K562 (cell line): ENCODE measurements around the gene ERP44. TPM values are rescaled to one million over a fixed set of nuclear protein-coding genes. Genes with fewer than 3 reads are reported as not detected.
A peak's percentile ranks its signal among the peaks of the same experiment; 100 is the strongest.

Source experiments
- CEBPB ChIP-seq: fragments of 450-650 bp; IDR thresholded peaks from 2 replicates; pipeline ENCODE4 v1.6.1; 2016; ENCODE audit warnings: missing genetic modification characterization, missing compliant biosample characterization
- EGR1 ChIP-seq: fragments of 450-650 bp; conservative IDR thresholded peaks from 2 replicates; pipeline ENCODE4 v1.6.1; 2017; ENCODE audit warnings: mild to moderate bottlenecking
- ETS2 ChIP-seq: IDR thresholded peaks from 2 replicates; pipeline ENCODE4 v1.6.1; 2016; ENCODE audit warnings: borderline replicate concordance, missing genetic modification characterization, mild to moderate bottlenecking, moderate library complexity, missing compliant biosample characterization; ENCODE audit not compliant: poor library complexity, severe bottlenecking
- FOXK2 ChIP-seq, 2 experiments: fragments of 450-650 bp; IDR thresholded peaks in 1 of 2; conservative IDR thresholded peaks in 1 of 2; 2 replicates each; pipeline ENCODE4 v1.6.1; 2016; ENCODE audit warnings: low read depth in 2 of 2, mild to moderate bottlenecking in 1 of 2
- HNRNPLL ChIP-seq: fragments of 200-400 bp; formaldehyde crosslinking; IDR thresholded peaks from 2 replicates; pipeline ENCODE4 v1.6.1; 2017; ENCODE audit warnings: low read length, low read depth, mild to moderate bottlenecking; ENCODE audit not compliant: poor library complexity, severe bottlenecking
- MYBL2 ChIP-seq, 2 experiments: fragments of 450-650 bp in 1 of 2; sonication (generic) in 1 of 2; formaldehyde crosslinking in 1 of 2; IDR thresholded peaks; 2 replicates each; pipeline versions ENCODE4 v1.6.1 to v1.8.1; 2017 to 2022; ENCODE audit warnings: borderline replicate concordance in 1 of 2, inconsistent platforms in 1 of 2, low read depth in 1 of 2, mild to moderate bottlenecking in 1 of 2, missing genetic modification reagents in 1 of 2, moderate library complexity in 1 of 2
- NFIC ChIP-seq: fragments of 450-650 bp; IDR thresholded peaks from 2 replicates; pipeline ENCODE4 v1.6.1; 2017; ENCODE audit warnings: mild to moderate bottlenecking, inconsistent platforms
- NR4A1 ChIP-seq, 2 experiments: fragments of 250-450 bp in 1 of 2; fragments of 450-650 bp in 1 of 2; sonication (Bioruptor Pico) in 1 of 2; IDR thresholded peaks; 2 replicates each; pipeline versions ENCODE4 v1.4.0 to v1.6.1; 2016 to 2020; ENCODE audit warnings: mild to moderate bottlenecking in 2 of 2, missing compliant biosample characterization in 1 of 2, missing genetic modification characterization in 1 of 2, moderate library complexity in 1 of 2
- SIN3B ChIP-seq: fragments of 450-650 bp; IDR thresholded peaks from 2 replicates; pipeline ENCODE4 v1.6.1; 2017; ENCODE audit warnings: low read depth, mild to moderate bottlenecking, moderate library complexity
- SMAD3 ChIP-seq: fragments of 450-650 bp; formaldehyde crosslinking; conservative IDR thresholded peaks from 2 replicates; pipeline ENCODE4 v1.4.0; 2020; ENCODE audit warnings: mild to moderate bottlenecking
- TAF1 ChIP-seq: IDR thresholded peaks from 2 replicates; pipeline ENCODE4 v1.6.1; 2011; ENCODE audit warnings: mild to moderate bottlenecking, low read length, moderate library complexity; ENCODE audit not compliant: insufficient read depth, control insufficient read depth, severe bottlenecking; ENCODE audit errors: extremely low read depth
- TBL1XR1 ChIP-seq, 2 experiments: IDR thresholded peaks; 2 replicates each; pipeline ENCODE4 v1.6.1; 2012; ENCODE audit warnings: improper control_type of control experiment in 2 of 2, low read length in 2 of 2, mild to moderate bottlenecking in 1 of 2
- TFE3 ChIP-seq: fragments of 450-650 bp; formaldehyde crosslinking; IDR thresholded peaks from 2 replicates; pipeline ENCODE4 v1.4.0; 2020; ENCODE audit warnings: mild to moderate bottlenecking, mixed read lengths
- ZNF12 ChIP-seq: sonication (generic); formaldehyde crosslinking; IDR thresholded peaks from 2 replicates; pipeline ENCODE4 v1.4.0; 2020; ENCODE audit warnings: mild to moderate bottlenecking, missing genetic modification reagents
- ZNF384 ChIP-seq: IDR thresholded peaks from 2 replicates; pipeline ENCODE4 v1.6.1; 2012; ENCODE audit warnings: low read depth, low read length, improper control_type of control experiment
- polyA plus RNA-seq, 8 experiments: library from polyadenylated mRNA; depleted of rRNA in 4 of 8; stranded (reverse) in 5 of 8; unstranded in 3 of 8; fragments of >200 nt; fragmentation: Nextera tagmentation in 2 of 8; fragmentation: Illumina TruSeq in 1 of 8; extraction: Ambion mirVana in 2 of 8; extraction: Trizol in 1 of 8; gene quantifications; 2 replicates each; pipeline versions ENCODE4 v1.2.1 to v1.2.3, GENCODE V29; 2011 to 2014; ENCODE audit warnings: inconsistent platforms in 1 of 8, missing spikeins in 1 of 8
- total RNA-seq, 7 experiments: library from RNA; depleted of rRNA in 6 of 7; stranded (reverse); fragments of >200 nt in 6 of 7; fragmentation: Illumina TruSeq in 2 of 7; extraction: Trizol in 2 of 7; gene quantifications; 2 replicates each; pipeline versions ENCODE4 v1.2.1 to v1.2.3, GENCODE V29; 2011 to 2021; ENCODE audit warnings: low replicate concordance in 1 of 7
- TF ChIP-seq, protein P1 (sequence below): sonication (generic); formaldehyde crosslinking; IDR thresholded peaks from 2 replicates; pipeline ENCODE4 v1.8.0; 2022; ENCODE audit warnings: missing genetic modification reagents, mild to moderate bottlenecking, borderline replicate concordance
- TF ChIP-seq, protein P2 (sequence below): sonication (generic); formaldehyde crosslinking; IDR thresholded peaks from 2 replicates; pipeline ENCODE4 v1.8.1; 2023; ENCODE audit warnings: mild to moderate bottlenecking, missing genetic modification reagents
- TF ChIP-seq, protein P3 (sequence below): fragments of 450-650 bp; formaldehyde crosslinking; IDR thresholded peaks from 2 replicates; pipeline ENCODE4 v1.4.0; 2020; ENCODE audit warnings: mild to moderate bottlenecking, moderate library complexity

ERP44 gene
- total and polyA plus RNA-seq, 9 of the 15 experiments (the other 6 are each of a cell fraction or from before 2014, with no cell fraction given), result 9.2 to 23.4 (median 13.6) TPM

GRCh38 chr9:100098887-100099721 is at the start of gene ERP44, which contains the start of gene INVS (continued):
- TF ChIP-seq, protein P1, sequence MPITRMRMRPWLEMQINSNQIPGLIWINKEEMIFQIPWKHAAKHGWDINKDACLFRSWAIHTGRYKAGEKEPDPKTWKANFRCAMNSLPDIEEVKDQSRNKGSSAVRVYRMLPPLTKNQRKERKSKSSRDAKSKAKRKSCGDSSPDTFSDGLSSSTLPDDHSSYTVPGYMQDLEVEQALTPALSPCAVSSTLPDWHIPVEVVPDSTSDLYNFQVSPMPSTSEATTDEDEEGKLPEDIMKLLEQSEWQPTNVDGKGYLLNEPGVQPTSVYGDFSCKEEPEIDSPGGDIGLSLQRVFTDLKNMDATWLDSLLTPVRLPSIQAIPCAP (CRISPR knock-in tag), result no peak
- TF ChIP-seq EGR1, result peak; percentile 22; the same call in 1 of the 2 replicates
- TF ChIP-seq CEBPB, result no peak; the same call in 1 of the 2 replicates
- 0 out of 2 replicates have a peak, but pooled peaks have one; percentile 34 for TF ChIP-seq SMAD3 (CRISPR knock-in tag)
- no peak for TF ChIP-seq TFE3 (CRISPR knock-in tag)
- TF ChIP-seq, protein P2, sequence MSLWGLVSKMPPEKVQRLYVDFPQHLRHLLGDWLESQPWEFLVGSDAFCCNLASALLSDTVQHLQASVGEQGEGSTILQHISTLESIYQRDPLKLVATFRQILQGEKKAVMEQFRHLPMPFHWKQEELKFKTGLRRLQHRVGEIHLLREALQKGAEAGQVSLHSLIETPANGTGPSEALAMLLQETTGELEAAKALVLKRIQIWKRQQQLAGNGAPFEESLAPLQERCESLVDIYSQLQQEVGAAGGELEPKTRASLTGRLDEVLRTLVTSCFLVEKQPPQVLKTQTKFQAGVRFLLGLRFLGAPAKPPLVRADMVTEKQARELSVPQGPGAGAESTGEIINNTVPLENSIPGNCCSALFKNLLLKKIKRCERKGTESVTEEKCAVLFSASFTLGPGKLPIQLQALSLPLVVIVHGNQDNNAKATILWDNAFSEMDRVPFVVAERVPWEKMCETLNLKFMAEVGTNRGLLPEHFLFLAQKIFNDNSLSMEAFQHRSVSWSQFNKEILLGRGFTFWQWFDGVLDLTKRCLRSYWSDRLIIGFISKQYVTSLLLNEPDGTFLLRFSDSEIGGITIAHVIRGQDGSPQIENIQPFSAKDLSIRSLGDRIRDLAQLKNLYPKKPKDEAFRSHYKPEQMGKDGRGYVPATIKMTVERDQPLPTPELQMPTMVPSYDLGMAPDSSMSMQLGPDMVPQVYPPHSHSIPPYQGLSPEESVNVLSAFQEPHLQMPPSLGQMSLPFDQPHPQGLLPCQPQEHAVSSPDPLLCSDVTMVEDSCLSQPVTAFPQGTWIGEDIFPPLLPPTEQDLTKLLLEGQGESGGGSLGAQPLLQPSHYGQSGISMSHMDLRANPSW (CRISPR knock-in tag), result peak; percentile 74; the same call in 1 of the 2 replicates
- TF ChIP-seq SIN3B, result peak; percentile 45; the same call in 1 of the 2 replicates
- TF ChIP-seq NR4A1 (CRISPR knock-in tag; IDR thresholded peaks at IDR 0.05), result no peak
- 0 out of 2 replicates have a peak, but pooled peaks have one; percentile 44 for TF ChIP-seq NR4A1 (tag; IDR thresholded peaks at IDR 0.05)
- 0 out of 2 replicates have a peak, but pooled peaks have one; percentile 2 for TF ChIP-seq ZNF12
- 0 out of 4 replicates have a peak, but pooled peaks of 1 of the 2 experiments have one; percentile 27 for TF ChIP-seq TBL1XR1 (IDR thresholded peaks at IDR 0.05; ENCODE audit: low read length in 2 of 2)
- peak; percentile 29 to 40; a peak in 3 of 4 replicates for TF ChIP-seq FOXK2 (conservative IDR thresholded peaks at IDR 0.05 in 1 of 2, IDR thresholded peaks at IDR 0.05 in 1 of 2; ENCODE audit: low read depth in 2 of 2)
- TF ChIP-seq ETS2, result no peak
- TF ChIP-seq TAF1, result peak; percentile 74
- peak; percentile 46 for TF ChIP-seq NFIC
- no peak for TF ChIP-seq ZNF384
- TF ChIP-seq HNRNPLL, result peak; percentile 33
- TF ChIP-seq, protein P3, sequence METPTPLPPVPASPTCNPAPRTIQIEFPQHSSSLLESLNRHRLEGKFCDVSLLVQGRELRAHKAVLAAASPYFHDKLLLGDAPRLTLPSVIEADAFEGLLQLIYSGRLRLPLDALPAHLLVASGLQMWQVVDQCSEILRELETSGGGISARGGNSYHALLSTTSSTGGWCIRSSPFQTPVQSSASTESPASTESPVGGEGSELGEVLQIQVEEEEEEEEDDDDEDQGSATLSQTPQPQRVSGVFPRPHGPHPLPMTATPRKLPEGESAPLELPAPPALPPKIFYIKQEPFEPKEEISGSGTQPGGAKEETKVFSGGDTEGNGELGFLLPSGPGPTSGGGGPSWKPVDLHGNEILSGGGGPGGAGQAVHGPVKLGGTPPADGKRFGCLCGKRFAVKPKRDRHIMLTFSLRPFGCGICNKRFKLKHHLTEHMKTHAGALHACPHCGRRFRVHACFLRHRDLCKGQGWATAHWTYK, result no peak
- no peak for TF ChIP-seq MYBL2 (IDR thresholded peaks at IDR 0.05; ENCODE audit: low read depth)
- no peak for TF ChIP-seq MYBL2 (CRISPR knock-in tag; IDR thresholded peaks at IDR 0.05; ENCODE audit: borderline replicate concordance)
